Activated B cell treated with CpG ODN at 0.5 μM for 24 hours (primary cell): Measurements from ENCODE around the gene COL23A1. TPM values are rescaled to one million over a fixed set of nuclear protein-coding genes. Genes with fewer than 3 reads are reported as not detected.
A peak's percentile ranks its signal among the peaks of the same experiment; 100 is the strongest.
"Not testable (repeated sequence)": the region's sequence is repeated elsewhere in the genome, so short reads cannot be mapped to it uniquely, and the experiment has no call there.

Experiments used
- ATAC-seq: fragments of 200-7000 bp; cut with Tn5 transposase; one replicate; pipeline ENCODE4 v1.10.0; 2021; ENCODE audit warnings: low read depth, mild to moderate bottlenecking, moderate library complexity
- CTCF ChIA-PET: fragments of 350-600 bp; sonication (Branson Sonifier 250); formaldehyde crosslinking; loops from one replicate; lab custom pipeline; 2021; ENCODE audit warnings: antibody characterized with exemption; lab: Charles Lee
- POLR2A ChIA-PET: fragments of 350-600 bp; sonication (Branson Sonifier 250); formaldehyde crosslinking; loops from one replicate; lab custom pipeline; 2021; ENCODE audit warnings: antibody characterized with exemption; lab: Charles Lee
- DNase-seq: peaks from one replicate; pipeline ENCODE4 v3.0.0; 2022
- H3K27ac Mint-ChIP-seq: one replicate; pipeline ENCODE4 v1.8.0; 2020; ENCODE audit warnings: mixed read lengths
- H3K27me3 Mint-ChIP-seq: one replicate; pipeline ENCODE4 v1.8.0; 2021; ENCODE audit warnings: mixed read lengths
- H3K36me3 Mint-ChIP-seq: one replicate; pipeline ENCODE4 v1.8.0; 2021; ENCODE audit warnings: low read depth, mixed read lengths
- H3K4me1 Mint-ChIP-seq: one replicate; pipeline ENCODE4 v1.8.0; 2021; ENCODE audit warnings: mixed read lengths
- H3K4me3 Mint-ChIP-seq: one replicate; pipeline ENCODE4 v1.8.0; 2020; ENCODE audit warnings: mild to moderate bottlenecking, mixed read lengths
- H3K9me3 Mint-ChIP-seq: one replicate; pipeline ENCODE4 v1.8.0; 2020; ENCODE audit warnings: mixed read lengths
- intact Hi-C: fragments of 100-400 bp; cut with micrococcal nuclease; formaldehyde crosslinking; loops from one replicate; pipeline ENCODE4 v1.15.1; 2024
- total RNA-seq: library from RNA; stranded (reverse); gene quantifications from 2 replicates; pipeline ENCODE4 v1.2.3, GENCODE V29; 2022
- TF ChIP-seq, protein P1 (sequence below): fragments of 200-600 bp; IDR thresholded peaks from one replicate; pipeline ENCODE4 v1.8.0; 2022; ENCODE audit warnings: antibody characterized with exemption, mild to moderate bottlenecking

The COL23A1 gene
- total RNA-seq, 1 donor from 2014 or later: not detected

- H3K9me3 Mint-ChIP-seq: peaks cover 5% of the 10 kb centered on the region
- ATAC-seq (no peak), DNase-seq (no peak)
- H3K27me3 Mint-ChIP-seq: peaks cover 37% of the 10 kb centered on the region
- TF ChIP-seq, protein P1, sequence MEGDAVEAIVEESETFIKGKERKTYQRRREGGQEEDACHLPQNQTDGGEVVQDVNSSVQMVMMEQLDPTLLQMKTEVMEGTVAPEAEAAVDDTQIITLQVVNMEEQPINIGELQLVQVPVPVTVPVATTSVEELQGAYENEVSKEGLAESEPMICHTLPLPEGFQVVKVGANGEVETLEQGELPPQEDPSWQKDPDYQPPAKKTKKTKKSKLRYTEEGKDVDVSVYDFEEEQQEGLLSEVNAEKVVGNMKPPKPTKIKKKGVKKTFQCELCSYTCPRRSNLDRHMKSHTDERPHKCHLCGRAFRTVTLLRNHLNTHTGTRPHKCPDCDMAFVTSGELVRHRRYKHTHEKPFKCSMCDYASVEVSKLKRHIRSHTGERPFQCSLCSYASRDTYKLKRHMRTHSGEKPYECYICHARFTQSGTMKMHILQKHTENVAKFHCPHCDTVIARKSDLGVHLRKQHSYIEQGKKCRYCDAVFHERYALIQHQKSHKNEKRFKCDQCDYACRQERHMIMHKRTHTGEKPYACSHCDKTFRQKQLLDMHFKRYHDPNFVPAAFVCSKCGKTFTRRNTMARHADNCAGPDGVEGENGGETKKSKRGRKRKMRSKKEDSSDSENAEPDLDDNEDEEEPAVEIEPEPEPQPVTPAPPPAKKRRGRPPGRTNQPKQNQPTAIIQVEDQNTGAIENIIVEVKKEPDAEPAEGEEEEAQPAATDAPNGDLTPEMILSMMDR: no peak
- peaks cover 11% of the 10 kb centered on the region for H3K4me1 Mint-ChIP-seq
- POLR2A ChIA-PET: interaction anchor here (0.5 kb wide), 1 partner anchor 14 kb away, joined by 3 read pairs; no protein-coding TSS in a partner anchor
- peak overlapping the region; percentile 48 for H3K4me3 Mint-ChIP-seq
- CTCF ChIA-PET: no interaction called here
- H3K36me3 Mint-ChIP-seq: peaks cover 7% of the 10 kb centered on the region
- H3K27ac Mint-ChIP-seq: no peak overlapping the region
- intact Hi-C loops: no loop called here
These were observed 733 bp downstream of the COL23A1 start for GRCh38 chr5:178589180-178590140.

DNA sequence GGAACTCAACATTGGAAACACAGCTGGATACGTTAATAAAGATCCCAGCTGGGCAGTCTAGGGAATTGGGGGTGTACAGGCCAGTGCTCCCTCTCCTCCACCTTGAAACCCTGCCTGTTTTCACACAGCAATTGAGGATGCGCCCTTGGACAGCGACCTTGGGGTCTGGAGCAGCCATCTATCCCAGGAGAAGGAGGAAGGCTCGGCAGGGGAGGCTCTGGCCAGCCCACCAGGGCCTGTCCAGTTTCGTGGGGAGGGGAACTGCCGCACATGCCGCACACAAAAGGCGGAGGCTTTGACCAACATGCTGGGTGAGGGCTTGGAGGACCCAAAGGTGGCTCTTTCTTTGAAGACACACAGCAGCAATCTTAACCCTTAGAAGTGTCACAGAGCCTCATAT lies 1.4 kb downstream of the COL23A1 start:
- Mint-ChIP-seq H3K4me3 (no peak overlapping the region), H3K27me3 (peaks cover 37% of the 10 kb centered on the region), H3K9me3 (no peaks in the 10 kb centered on the region), H3K4me1 (peaks cover 11% of the 10 kb centered on the region), H3K27ac (no peak overlapping the region), H3K36me3 (peaks cover under 1% of the 10 kb centered on the region)
- intact Hi-C loops: no loop called here
- TF ChIP-seq, protein P1: no peak
- ChIA-PET POLR2A (interaction anchor here (0.5 kb wide), 1 partner anchor 15 kb away, joined by 3 read pairs; no protein-coding TSS in a partner anchor), CTCF (no interaction called here)
- DNase-seq (no peak), ATAC-seq (no peak)

GRCh38 chr5:178587763-178588611 lies 2.2 kb downstream of the COL23A1 start:
- intact Hi-C loops: no loop called here
- Mint-ChIP-seq H3K36me3 (no peaks in the 10 kb centered on the region), H3K9me3 (no peaks in the 10 kb centered on the region), H3K4me3 (no peak overlapping the region), H3K4me1 (peaks cover 11% of the 10 kb centered on the region), H3K27me3 (peaks cover 39% of the 10 kb centered on the region), H3K27ac (no peak overlapping the region)
- CTCF ChIA-PET: no interaction called here
- POLR2A ChIA-PET: no interaction called here
- TF ChIP-seq, protein P1: no peak
- DNase-seq: no peak
- ATAC-seq: no peak

GRCh38 chr5:178586396-178586795 lies 3.8 kb downstream of the COL23A1 start:
- Mint-ChIP-seq H3K36me3 (no peaks in the 10 kb centered on the region), H3K9me3 (no peaks in the 10 kb centered on the region), H3K4me3 (no peak overlapping the region), H3K27ac (no peak overlapping the region), H3K27me3 (peaks cover 37% of the 10 kb centered on the region), H3K4me1 (peaks cover 11% of the 10 kb centered on the region)
- ChIA-PET CTCF (interaction anchor here (0.6 kb wide), 1 partner anchor 356 kb away, joined by 3 read pairs; no protein-coding TSS in a partner anchor), POLR2A (no interaction called here)
- ATAC-seq: no peak
- no peak for DNase-seq
- TF ChIP-seq, protein P1: no peak
- intact Hi-C loops: no loop called here

- DNase-seq, POLR2A ChIA-PET, H3K4me1 Mint-ChIP-seq, intact Hi-C loops, H3K4me3 Mint-ChIP-seq, H3K9me3 Mint-ChIP-seq, H3K27ac Mint-ChIP-seq, H3K36me3 Mint-ChIP-seq, CTCF ChIA-PET, ATAC-seq: not testable (repeated sequence)
- peaks cover 31% of the 10 kb centered on the region for H3K27me3 Mint-ChIP-seq
These were observed 4.8 kb downstream of the COL23A1 start for GRCh38 chr5:178585421-178585820.
